Measurements from ENCODE around the gene BAHCC1. TPM values are rescaled to one million over a fixed set of nuclear protein-coding genes. Genes with fewer than 3 reads are reported as not detected.
A peak's percentile ranks its signal among the peaks of the same experiment; 100 is the strongest.

BAHCC1 gene
- total RNA-seq, 2 experiments from 2014 or later, result 0.40 to 0.65 TPM

DNA sequence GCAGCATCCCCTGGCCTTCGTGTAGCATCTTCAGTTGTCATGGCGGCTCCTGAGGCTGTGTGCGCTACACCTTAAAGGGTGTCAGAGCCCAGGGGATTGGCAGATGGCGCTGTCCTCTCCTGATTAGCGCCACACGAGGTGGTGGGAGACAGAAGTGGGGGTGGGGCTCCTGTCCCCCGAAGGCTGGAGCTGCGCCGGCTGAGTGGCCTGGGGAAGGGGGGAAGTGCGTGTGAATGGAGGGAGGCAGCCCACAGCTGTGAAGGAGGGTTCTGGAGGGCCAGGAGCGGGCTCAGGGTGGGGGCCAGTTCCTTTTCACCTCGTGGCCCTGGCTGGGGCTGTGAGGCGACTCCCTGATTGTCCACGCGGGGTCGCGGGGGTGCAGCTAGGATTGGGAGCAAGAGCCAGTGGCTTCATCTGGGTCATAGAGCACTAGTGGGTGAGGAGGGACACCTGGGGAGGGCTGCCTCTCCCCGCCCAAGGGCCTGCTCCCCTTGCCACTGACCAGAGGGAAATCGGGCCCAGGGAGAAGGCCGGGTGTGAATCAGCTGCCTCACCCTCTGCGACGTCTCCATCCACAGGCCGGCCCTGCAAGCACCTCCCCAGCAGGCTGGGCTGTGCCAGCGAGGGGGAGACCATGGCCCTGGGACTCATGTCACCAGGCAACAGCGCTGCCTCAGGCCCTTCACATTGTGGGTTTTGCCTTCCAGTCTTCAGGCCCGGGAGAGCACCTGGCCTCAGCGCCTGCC is 14.1 kb downstream of the BAHCC1 start:
- H3K4me3 Mint-ChIP-seq, result no peak overlapping the region
- POLR2A ChIA-PET, result no interaction called here
- H3K27ac Mint-ChIP-seq, result no peak overlapping the region
- CTCF ChIA-PET, result interaction anchor here (1.2 kb wide), 1 partner anchor 8 kb away, joined by 3 read pairs; no protein-coding TSS in a partner anchor
- TF ChIP-seq, protein P1, sequence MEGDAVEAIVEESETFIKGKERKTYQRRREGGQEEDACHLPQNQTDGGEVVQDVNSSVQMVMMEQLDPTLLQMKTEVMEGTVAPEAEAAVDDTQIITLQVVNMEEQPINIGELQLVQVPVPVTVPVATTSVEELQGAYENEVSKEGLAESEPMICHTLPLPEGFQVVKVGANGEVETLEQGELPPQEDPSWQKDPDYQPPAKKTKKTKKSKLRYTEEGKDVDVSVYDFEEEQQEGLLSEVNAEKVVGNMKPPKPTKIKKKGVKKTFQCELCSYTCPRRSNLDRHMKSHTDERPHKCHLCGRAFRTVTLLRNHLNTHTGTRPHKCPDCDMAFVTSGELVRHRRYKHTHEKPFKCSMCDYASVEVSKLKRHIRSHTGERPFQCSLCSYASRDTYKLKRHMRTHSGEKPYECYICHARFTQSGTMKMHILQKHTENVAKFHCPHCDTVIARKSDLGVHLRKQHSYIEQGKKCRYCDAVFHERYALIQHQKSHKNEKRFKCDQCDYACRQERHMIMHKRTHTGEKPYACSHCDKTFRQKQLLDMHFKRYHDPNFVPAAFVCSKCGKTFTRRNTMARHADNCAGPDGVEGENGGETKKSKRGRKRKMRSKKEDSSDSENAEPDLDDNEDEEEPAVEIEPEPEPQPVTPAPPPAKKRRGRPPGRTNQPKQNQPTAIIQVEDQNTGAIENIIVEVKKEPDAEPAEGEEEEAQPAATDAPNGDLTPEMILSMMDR (IDR thresholded peaks at IDR 0.05), result no peak
- peaks cover 34% of the 10 kb centered on the region for H3K27me3 Mint-ChIP-seq
- no peaks in the 10 kb centered on the region for H3K9me3 Mint-ChIP-seq
- ATAC-seq (no peak), DNase-seq (no peak)
- no peaks in the 10 kb centered on the region for H3K36me3 Mint-ChIP-seq (ENCODE audit: low read depth)
- H3K4me1 Mint-ChIP-seq (ENCODE audit: low read depth), result peaks cover 19% of the 10 kb centered on the region
- intact Hi-C loops (cut with micrococcal nuclease), result no loop called here

DNA sequence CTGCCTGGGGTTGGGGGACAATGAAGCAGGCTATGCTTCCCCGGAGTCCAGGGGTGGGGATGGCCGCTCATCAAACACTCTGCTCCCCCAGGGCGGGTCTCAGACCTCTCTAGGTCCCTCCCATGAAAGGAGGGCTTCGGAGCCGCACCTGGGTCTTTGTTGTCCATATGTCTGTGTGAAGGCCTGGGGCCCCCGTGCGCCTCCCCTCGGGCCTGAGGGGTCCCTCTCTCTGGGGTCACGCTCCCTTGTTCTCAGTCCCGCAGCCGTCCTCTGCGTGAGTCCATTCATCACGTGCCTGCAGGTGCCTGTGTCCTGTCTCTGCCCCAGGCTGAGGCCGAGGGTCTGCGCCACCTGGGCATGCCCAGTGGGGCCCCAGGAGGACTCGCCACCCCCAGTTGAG is 15.6 kb downstream of the BAHCC1 start:
- Mint-ChIP-seq H3K9me3 (no peaks in the 10 kb centered on the region), H3K27me3 (peaks cover 23% of the 10 kb centered on the region), H3K36me3 (ENCODE audit: low read depth) (no peaks in the 10 kb centered on the region), H3K4me1 (ENCODE audit: low read depth) (peaks cover 19% of the 10 kb centered on the region), H3K27ac (no peak overlapping the region), H3K4me3 (no peak overlapping the region)
- intact Hi-C loops (cut with micrococcal nuclease), result no loop called here
- DNase-seq (no peak), ATAC-seq (no peak)
- CTCF ChIA-PET, result interaction anchor here (1.2 to 2.2 kb wide), 2 partner anchors 9 to 74 kb away, joined by 3 to 6 read pairs; no protein-coding TSS in a partner anchor
- POLR2A ChIA-PET, result no interaction called here
- TF ChIP-seq, protein P1 (IDR thresholded peaks at IDR 0.05), result no peak

DNA sequence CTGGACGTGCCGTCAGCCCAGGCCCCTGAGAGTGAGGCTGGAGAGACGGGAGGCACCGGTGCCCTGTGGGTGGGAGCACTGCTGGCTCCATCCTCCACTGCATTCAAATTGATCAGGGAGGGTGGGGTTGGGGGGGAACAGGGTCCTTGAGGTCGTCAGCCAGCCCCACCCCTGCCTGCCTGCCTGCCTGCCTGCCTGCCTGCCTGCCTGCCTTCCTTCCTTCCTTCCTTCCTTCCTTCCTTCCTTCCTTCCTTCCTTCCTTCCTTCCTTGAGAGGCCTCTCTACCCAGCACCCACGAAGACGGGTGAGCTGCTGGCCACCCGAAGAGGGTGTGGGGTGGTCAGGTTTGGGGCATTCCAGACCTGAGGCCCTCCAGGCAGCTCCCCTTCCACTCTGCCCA is 16.0 kb downstream of the BAHCC1 start:
- TF ChIP-seq, protein P1 (IDR thresholded peaks at IDR 0.05), result no peak
- peaks cover 23% of the 10 kb centered on the region for H3K27me3 Mint-ChIP-seq
- no peak overlapping the region for H3K27ac Mint-ChIP-seq
- ATAC-seq (no peak), DNase-seq (no peak)
- H3K4me1 Mint-ChIP-seq (ENCODE audit: low read depth), result peaks cover 19% of the 10 kb centered on the region
- CTCF ChIA-PET, result interaction anchor here (1.6 to 2.2 kb wide), 2 partner anchors 9 to 73 kb away, joined by 4 to 6 read pairs; no protein-coding TSS in a partner anchor
- POLR2A ChIA-PET, result no interaction called here
- no peaks in the 10 kb centered on the region for H3K9me3 Mint-ChIP-seq
- no peak overlapping the region for H3K4me3 Mint-ChIP-seq
- no peaks in the 10 kb centered on the region for H3K36me3 Mint-ChIP-seq (ENCODE audit: low read depth)
- intact Hi-C loops (cut with micrococcal nuclease), result no loop called here

DNA sequence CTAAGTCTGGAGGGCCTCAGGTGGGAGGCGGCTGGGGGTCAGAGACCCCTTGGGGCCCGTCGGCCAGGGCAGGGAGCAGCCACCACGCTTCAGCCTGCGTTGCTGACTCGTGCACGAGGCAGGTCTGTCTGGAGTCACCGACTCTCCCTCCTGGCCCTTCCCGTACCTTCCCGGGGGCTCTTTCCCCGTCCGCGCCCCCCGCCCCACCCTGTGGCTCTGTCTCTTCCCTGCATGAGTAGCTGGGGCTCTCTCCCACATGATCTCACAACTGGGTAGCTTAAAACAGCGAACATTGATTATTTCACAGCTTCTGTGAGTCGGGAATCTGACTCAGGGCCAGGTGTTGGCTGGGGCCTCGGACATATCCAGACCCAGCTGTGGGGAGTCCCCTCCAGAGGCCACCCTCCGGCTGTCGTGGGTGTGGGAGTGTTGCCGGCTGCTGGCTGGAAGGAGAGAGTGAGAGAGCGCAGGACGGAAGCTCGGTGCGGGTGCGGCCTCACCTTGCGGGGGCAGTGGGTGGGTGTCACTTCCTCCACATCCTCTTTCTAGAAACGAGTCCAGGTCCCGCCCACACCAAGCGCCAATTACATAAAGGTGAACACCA is 17.3 kb downstream of the BAHCC1 start:
- no peaks in the 10 kb centered on the region for H3K9me3 Mint-ChIP-seq
- ChIA-PET CTCF (interaction anchor here (1.0 to 2.2 kb wide), 5 partner anchors 10 to 121 kb away, joined by 3 to 6 read pairs (median 4); no protein-coding TSS in a partner anchor), POLR2A (interaction anchor here (0.8 kb wide), 1 partner anchor 10 kb away, joined by 3 read pairs; no protein-coding TSS in a partner anchor)
- peak overlapping the region; percentile 13 for H3K4me3 Mint-ChIP-seq
- no peaks in the 10 kb centered on the region for H3K36me3 Mint-ChIP-seq (ENCODE audit: low read depth)
- TF ChIP-seq, protein P1 (IDR thresholded peaks at IDR 0.05), result no peak
- H3K4me1 Mint-ChIP-seq (ENCODE audit: low read depth), result peaks cover 19% of the 10 kb centered on the region
- peaks cover 14% of the 10 kb centered on the region for H3K27me3 Mint-ChIP-seq
- intact Hi-C loops (cut with micrococcal nuclease), result no loop called here
- H3K27ac Mint-ChIP-seq, result no peak overlapping the region
- DNase-seq, result peak; percentile 89
- ATAC-seq, result peak; percentile 92
